ENCODE results near the gene CDK11A.

The CDK11A gene

DNA sequence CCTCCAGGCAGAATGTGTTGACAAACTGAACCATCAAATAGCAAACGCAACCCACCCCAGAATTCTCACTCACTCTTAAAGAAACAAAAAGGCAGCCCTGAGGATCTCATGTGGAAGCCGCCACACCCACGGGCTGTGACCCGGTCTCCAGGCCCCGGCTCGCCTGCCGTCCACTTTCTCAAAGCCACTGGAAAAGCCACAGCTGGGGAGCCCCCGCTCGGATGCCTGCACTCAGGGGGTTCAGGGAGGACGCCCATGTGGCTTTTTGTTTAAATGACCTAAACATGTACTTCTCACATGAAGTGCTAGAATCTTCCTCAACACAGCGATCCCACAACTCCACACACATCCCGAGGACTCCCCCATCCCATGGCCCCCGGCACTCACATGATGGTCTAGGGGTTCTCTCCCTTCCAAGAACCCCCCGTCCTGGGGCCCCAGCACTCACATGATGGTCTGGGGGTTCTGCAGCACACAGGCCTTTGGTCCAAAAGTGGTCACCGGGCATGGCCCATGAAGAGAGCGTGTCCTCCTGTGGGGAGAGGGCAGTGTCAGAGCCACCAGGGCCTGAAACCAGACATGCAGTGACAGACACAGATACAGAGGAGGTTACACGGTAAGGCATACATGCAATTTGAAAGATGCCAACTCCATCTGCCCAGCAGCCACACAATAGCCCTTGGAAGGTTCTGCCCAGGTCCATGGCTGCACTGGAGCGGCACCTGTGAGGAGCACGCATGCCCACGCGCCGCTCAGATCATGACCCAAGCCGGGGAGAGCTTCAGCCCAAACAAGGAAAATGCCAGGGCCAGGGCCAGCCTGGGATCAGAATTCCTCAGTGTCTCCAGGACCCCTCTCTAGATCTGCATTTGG is 37.6 kb upstream of the CDK11A start:
- DNase-seq (ENCODE audit: low read depth in 1 of 2, low spot score in 1 of 2) = no peak
- no peak for TF ChIP-seq POLR2AphosphoS5 (IDR thresholded peaks at IDR 0.05; ENCODE audit: low read depth)
- TF ChIP-seq, protein P1, sequence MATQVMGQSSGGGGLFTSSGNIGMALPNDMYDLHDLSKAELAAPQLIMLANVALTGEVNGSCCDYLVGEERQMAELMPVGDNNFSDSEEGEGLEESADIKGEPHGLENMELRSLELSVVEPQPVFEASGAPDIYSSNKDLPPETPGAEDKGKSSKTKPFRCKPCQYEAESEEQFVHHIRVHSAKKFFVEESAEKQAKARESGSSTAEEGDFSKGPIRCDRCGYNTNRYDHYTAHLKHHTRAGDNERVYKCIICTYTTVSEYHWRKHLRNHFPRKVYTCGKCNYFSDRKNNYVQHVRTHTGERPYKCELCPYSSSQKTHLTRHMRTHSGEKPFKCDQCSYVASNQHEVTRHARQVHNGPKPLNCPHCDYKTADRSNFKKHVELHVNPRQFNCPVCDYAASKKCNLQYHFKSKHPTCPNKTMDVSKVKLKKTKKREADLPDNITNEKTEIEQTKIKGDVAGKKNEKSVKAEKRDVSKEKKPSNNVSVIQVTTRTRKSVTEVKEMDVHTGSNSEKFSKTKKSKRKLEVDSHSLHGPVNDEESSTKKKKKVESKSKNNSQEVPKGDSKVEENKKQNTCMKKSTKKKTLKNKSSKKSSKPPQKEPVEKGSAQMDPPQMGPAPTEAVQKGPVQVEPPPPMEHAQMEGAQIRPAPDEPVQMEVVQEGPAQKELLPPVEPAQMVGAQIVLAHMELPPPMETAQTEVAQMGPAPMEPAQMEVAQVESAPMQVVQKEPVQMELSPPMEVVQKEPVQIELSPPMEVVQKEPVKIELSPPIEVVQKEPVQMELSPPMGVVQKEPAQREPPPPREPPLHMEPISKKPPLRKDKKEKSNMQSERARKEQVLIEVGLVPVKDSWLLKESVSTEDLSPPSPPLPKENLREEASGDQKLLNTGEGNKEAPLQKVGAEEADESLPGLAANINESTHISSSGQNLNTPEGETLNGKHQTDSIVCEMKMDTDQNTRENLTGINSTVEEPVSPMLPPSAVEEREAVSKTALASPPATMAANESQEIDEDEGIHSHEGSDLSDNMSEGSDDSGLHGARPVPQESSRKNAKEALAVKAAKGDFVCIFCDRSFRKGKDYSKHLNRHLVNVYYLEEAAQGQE (IDR thresholded peaks at IDR 0.05; ENCODE audit: insufficient replicate concordance, low read depth) = no peak
- TF ChIP-seq GABPA (IDR thresholded peaks at IDR 0.05; ENCODE audit: low read depth) = no peak
- TF ChIP-seq SPI1 (IDR thresholded peaks at IDR 0.05; ENCODE audit: borderline replicate concordance, low read depth) = no peak
- TF ChIP-seq, protein P2, sequence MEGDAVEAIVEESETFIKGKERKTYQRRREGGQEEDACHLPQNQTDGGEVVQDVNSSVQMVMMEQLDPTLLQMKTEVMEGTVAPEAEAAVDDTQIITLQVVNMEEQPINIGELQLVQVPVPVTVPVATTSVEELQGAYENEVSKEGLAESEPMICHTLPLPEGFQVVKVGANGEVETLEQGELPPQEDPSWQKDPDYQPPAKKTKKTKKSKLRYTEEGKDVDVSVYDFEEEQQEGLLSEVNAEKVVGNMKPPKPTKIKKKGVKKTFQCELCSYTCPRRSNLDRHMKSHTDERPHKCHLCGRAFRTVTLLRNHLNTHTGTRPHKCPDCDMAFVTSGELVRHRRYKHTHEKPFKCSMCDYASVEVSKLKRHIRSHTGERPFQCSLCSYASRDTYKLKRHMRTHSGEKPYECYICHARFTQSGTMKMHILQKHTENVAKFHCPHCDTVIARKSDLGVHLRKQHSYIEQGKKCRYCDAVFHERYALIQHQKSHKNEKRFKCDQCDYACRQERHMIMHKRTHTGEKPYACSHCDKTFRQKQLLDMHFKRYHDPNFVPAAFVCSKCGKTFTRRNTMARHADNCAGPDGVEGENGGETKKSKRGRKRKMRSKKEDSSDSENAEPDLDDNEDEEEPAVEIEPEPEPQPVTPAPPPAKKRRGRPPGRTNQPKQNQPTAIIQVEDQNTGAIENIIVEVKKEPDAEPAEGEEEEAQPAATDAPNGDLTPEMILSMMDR (IDR thresholded peaks at IDR 0.05; ENCODE audit: insufficient read depth, low read length) = no peak
- no peaks in the 10 kb centered on the region for H3K27me3 ChIP-seq (ENCODE audit: insufficient read depth, poor library complexity, severe bottlenecking)
- no peak overlapping the region for H3K27ac ChIP-seq (replicated peaks)
- no peak overlapping the region for H3K4me3 ChIP-seq (replicated peaks; ENCODE audit: insufficient read depth, low read length)

DNA sequence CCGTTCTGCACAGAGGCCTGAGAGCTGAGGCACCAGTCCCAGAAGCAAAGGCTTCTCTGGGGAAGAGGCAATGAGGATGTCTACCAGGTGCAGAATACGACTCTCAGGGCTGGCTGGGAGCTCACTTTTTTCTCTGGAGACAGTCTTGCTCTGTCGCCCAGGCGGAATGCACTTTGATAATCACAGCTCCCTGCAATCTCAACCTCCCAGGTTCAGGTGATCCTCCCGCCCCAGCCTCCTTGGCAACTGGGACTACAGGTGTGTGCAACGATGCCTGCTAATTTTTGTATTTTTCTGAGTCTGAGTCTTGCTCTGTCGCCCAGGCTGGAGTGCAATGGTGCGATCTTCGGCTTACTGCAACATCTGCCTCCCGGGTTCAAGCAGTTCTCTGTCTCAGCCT is 36.6 kb upstream of the CDK11A start:
- TF ChIP-seq SPI1 (IDR thresholded peaks at IDR 0.05; ENCODE audit: borderline replicate concordance, low read depth) = no peak
- TF ChIP-seq, protein P2 (IDR thresholded peaks at IDR 0.05; ENCODE audit: insufficient read depth, low read length) = no peak
- Histone ChIP-seq H3K27me3 (ENCODE audit: insufficient read depth, poor library complexity, severe bottlenecking) (no peaks in the 10 kb centered on the region), H3K27ac (replicated peaks) (no peak overlapping the region), H3K4me3 (replicated peaks; ENCODE audit: insufficient read depth, low read length) (no peak overlapping the region)
- DNase-seq (ENCODE audit: low read depth in 1 of 2, low spot score in 1 of 2) = no peak

DNA sequence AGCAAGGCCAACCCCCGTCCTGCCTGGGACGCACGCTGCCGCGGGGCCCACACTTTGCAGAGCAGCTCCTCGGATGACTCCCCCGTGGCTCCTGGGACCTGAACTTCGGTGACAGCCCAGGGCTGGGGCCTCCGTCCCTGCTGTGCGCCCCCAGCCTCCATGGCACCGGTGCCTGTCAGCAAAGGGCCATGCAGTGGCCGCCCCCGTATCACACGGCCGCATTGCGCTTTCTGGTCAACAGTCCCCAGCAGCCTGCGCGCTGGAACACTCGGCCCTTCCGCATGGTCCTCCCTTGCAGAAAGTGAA is 36.1 kb upstream of the CDK11A start:
- TF ChIP-seq GABPA (IDR thresholded peaks at IDR 0.05; ENCODE audit: low read depth) (no peak), SPI1 (IDR thresholded peaks at IDR 0.05; ENCODE audit: borderline replicate concordance, low read depth) (no peak), POLR2AphosphoS5 (IDR thresholded peaks at IDR 0.05; ENCODE audit: low read depth) (no peak)
- TF ChIP-seq, protein P1 (IDR thresholded peaks at IDR 0.05; ENCODE audit: insufficient replicate concordance, low read depth) = no peak
- TF ChIP-seq, protein P2 (IDR thresholded peaks at IDR 0.05; ENCODE audit: insufficient read depth, low read length) = no peak
- no peak overlapping the region for H3K4me3 ChIP-seq (replicated peaks; ENCODE audit: insufficient read depth, low read length)
- H3K27me3 ChIP-seq (ENCODE audit: insufficient read depth, poor library complexity, severe bottlenecking) = no peaks in the 10 kb centered on the region
- no peak for DNase-seq (ENCODE audit: low read depth in 1 of 2, low spot score in 1 of 2)
- no peak overlapping the region for H3K27ac ChIP-seq (replicated peaks)
